CD4-positive, alpha-beta memory T cell (primary cell): ENCODE data around the gene ST6GALNAC6. TPM values are rescaled to one million over a fixed set of nuclear protein-coding genes. Genes with fewer than 3 reads are reported as not detected.

Experiments used
- CTCF ChIA-PET: fragments of 350-600 bp; sonication (Branson Sonifier 250); formaldehyde crosslinking; loops from one replicate; lab custom pipeline; 2021; ENCODE audit warnings: inconsistent platforms; ENCODE audit not compliant: partially characterized antibody; lab: Charles Lee
- POLR2A ChIA-PET: fragments of 350-600 bp; sonication (Branson Sonifier 250); formaldehyde crosslinking; loops from one replicate; lab custom pipeline; 2021; ENCODE audit not compliant: partially characterized antibody; lab: Charles Lee
- DNase-seq, 5 donors: peaks; one replicate each; pipeline versions ENCODE4 v3.0.0 to v3.0.0-alpha.2; 2020 to 2022; ENCODE audit warnings: mixed read lengths in 1 of 5
- H3K27ac ChIP-seq: one replicate; pipeline ENCODE4 v1.7.0; 2013; ENCODE audit warnings: low read depth, low read length
- H3K27me3 ChIP-seq: 2 replicates; pipeline ENCODE4 v1.7.0; 2013; ENCODE audit warnings: mild to moderate bottlenecking, low read length, moderate library complexity; ENCODE audit not compliant: insufficient read depth
- H3K36me3 ChIP-seq: 2 replicates; pipeline ENCODE4 v1.7.0; 2013; ENCODE audit warnings: mild to moderate bottlenecking, low read length, moderate library complexity; ENCODE audit not compliant: insufficient read depth
- H3K4me1 ChIP-seq: 2 replicates; pipeline ENCODE4 v1.7.0; 2013; ENCODE audit warnings: mild to moderate bottlenecking, low read length, moderate library complexity; ENCODE audit not compliant: insufficient read depth
- H3K4me3 ChIP-seq, 2 donors: one replicate each; pipeline ENCODE4 v1.7.0; 2013; ENCODE audit warnings: low read length in 2 of 2, mild to moderate bottlenecking in 1 of 2
- H3K9me3 ChIP-seq, 2 donors: one replicate each; pipeline ENCODE4 v1.7.0; 2013; ENCODE audit warnings: low read length in 2 of 2, control low read depth in 1 of 2; ENCODE audit not compliant: control insufficient read depth in 1 of 2
- H3K27ac Mint-ChIP-seq, 7 donors: one replicate each; pipeline ENCODE4 v1.8.0; 2020 to 2021; ENCODE audit warnings: mixed read lengths in 7 of 7, mild to moderate bottlenecking in 6 of 7, inconsistent platforms in 3 of 7, moderate library complexity in 3 of 7
- H3K27me3 Mint-ChIP-seq, 2 donors: one replicate each; pipeline ENCODE4 v1.8.0; 2020 to 2021; ENCODE audit warnings: mixed read lengths in 2 of 2
- H3K36me3 Mint-ChIP-seq, 2 donors: one replicate each; pipeline ENCODE4 v1.8.0; 2020 to 2021; ENCODE audit warnings: mixed read lengths in 2 of 2, inconsistent platforms in 1 of 2, mild to moderate bottlenecking in 1 of 2
- H3K4me1 Mint-ChIP-seq, 4 donors: one replicate each; pipeline ENCODE4 v1.8.0; 2020 to 2021; ENCODE audit warnings: mixed read lengths in 4 of 4, mild to moderate bottlenecking in 1 of 4
- H3K4me3 Mint-ChIP-seq, 8 donors: one replicate each; pipeline ENCODE4 v1.8.0; 2020 to 2021; ENCODE audit warnings: mixed read lengths in 8 of 8, mild to moderate bottlenecking in 7 of 8, moderate library complexity in 6 of 8, inconsistent platforms in 3 of 8
- H3K9me3 Mint-ChIP-seq, 8 donors: one replicate each; pipeline ENCODE4 v1.8.0; 2020 to 2021; ENCODE audit warnings: mixed read lengths in 8 of 8, mild to moderate bottlenecking in 5 of 8, inconsistent platforms in 3 of 8, moderate library complexity in 1 of 8
- intact Hi-C: fragments of 100-400 bp; cut with micrococcal nuclease; formaldehyde crosslinking; loops from one replicate; pipeline ENCODE4 v1.15.1; 2023
- polyA plus RNA-seq, 2 donors: library from polyadenylated mRNA; unstranded; fragments of 300-500 nt; fragmentation: Illumina TruSeq; gene quantifications; one replicate each; pipeline ENCODE4 v1.2.3, GENCODE V29; 2021
- total RNA-seq, 2 experiments: library from RNA; stranded (reverse); gene quantifications; one replicate each; pipeline ENCODE4 v1.2.3, GENCODE V29; 2021

The ST6GALNAC6 gene
- total and polyA plus RNA-seq, 4 experiments from 2014 or later, result 45.2 to 127 (median 85.5) TPM

GRCh38 chr9:127909839-127910273, 10.5 kb upstream of the ST6GALNAC6 start:
- intact Hi-C loops, result loop anchor here (1.0 kb wide), 1 partner anchor 175 kb away; the partner anchor contains the start of gene TOR2A
- no peak for DNase-seq
- Mint-ChIP-seq H3K9me3 (no peaks in the 10 kb centered on the region), H3K4me3 (no peak overlapping the region), H3K36me3 (peaks cover 17 to 38% of the 10 kb centered on the region in 2 donors), H3K27ac (peak overlapping the region in 6 of 7 donors; percentile 42 to 78 (median 62)), H3K4me1 (peaks cover 15 to 50% (median 29%) of the 10 kb centered on the region in 4 donors), H3K27me3 (no peaks in the 10 kb centered on the region)
- no peaks in the 10 kb centered on the region for H3K36me3 ChIP-seq
- peak overlapping the region; percentile 25 for H3K27ac ChIP-seq
- peaks cover 38% of the 10 kb centered on the region for H3K4me1 ChIP-seq
- no peaks in the 10 kb centered on the region for H3K27me3 ChIP-seq
- ChIA-PET POLR2A (interaction anchor here (0.6 to 2.1 kb wide), 5 partner anchors 11 to 175 kb away, joined by 3 to 7 read pairs (median 4); partner anchors contain the start of genes CDK9 and TOR2A), CTCF (interaction anchor here (0.8 to 2.5 kb wide), 12 partner anchors 15 to 175 kb away, joined by 3 to 11 read pairs (median 4); partner anchors contain the start of genes CDK9 and TOR2A)
- no peak overlapping the region for H3K4me3 ChIP-seq
- H3K9me3 ChIP-seq, result no peaks in the 10 kb centered on the region

- H3K27ac Mint-ChIP-seq, result peak overlapping the region in 2 of 7 donors; percentile 15 to 42
- H3K36me3 ChIP-seq, result no peaks in the 10 kb centered on the region
- peak overlapping the region; percentile 15 for H3K27ac ChIP-seq
- no peaks in the 10 kb centered on the region for H3K9me3 Mint-ChIP-seq
- no peaks in the 10 kb centered on the region for H3K27me3 Mint-ChIP-seq
- ChIA-PET CTCF (interaction anchor here (1.8 kb wide), 1 partner anchor 13 kb away, joined by 5 read pairs; no protein-coding TSS in a partner anchor), POLR2A (no interaction called here)
- peaks cover 51% of the 10 kb centered on the region for H3K4me1 ChIP-seq
- H3K36me3 Mint-ChIP-seq, result peaks cover 17 to 44% of the 10 kb centered on the region in 2 donors
- no peaks in the 10 kb centered on the region for H3K27me3 ChIP-seq
- no peak overlapping the region for H3K4me3 ChIP-seq
- no peak for DNase-seq
- intact Hi-C loops, result no loop called here
- H3K9me3 ChIP-seq, result no peaks in the 10 kb centered on the region
- H3K4me3 Mint-ChIP-seq, result no peak overlapping the region
- H3K4me1 Mint-ChIP-seq, result peaks cover 17 to 51% (median 33%) of the 10 kb centered on the region in 4 donors
Measured at GRCh38 chr9:127908660-127908926, 9.2 kb upstream of the ST6GALNAC6 start.

- Mint-ChIP-seq H3K27ac (peak overlapping the region; percentile 91 to 100 (median 100)), H3K36me3 (peaks cover 17 to 44% of the 10 kb centered on the region in 2 donors), H3K27me3 (no peaks in the 10 kb centered on the region), H3K9me3 (no peaks in the 10 kb centered on the region), H3K4me1 (peaks cover 20 to 56% (median 36%) of the 10 kb centered on the region in 4 donors), H3K4me3 (peak overlapping the region in 1 of 8 donors; percentile 20)
- POLR2A ChIA-PET, result interaction anchor here (4.5 to 7.1 kb wide), 2 partner anchors 7 to 124 kb away, joined by 34 to 87 read pairs; partner anchors contain the start of genes CDK9 and ST6GALNAC4
- no peak overlapping the region for H3K4me3 ChIP-seq
- DNase-seq, result no peak
- H3K36me3 ChIP-seq, result no peaks in the 10 kb centered on the region
- peaks cover 56% of the 10 kb centered on the region for H3K4me1 ChIP-seq
- intact Hi-C loops, result loop anchor here (2.0 kb wide), 1 partner anchor 105 kb away; the partner anchor contains the start of gene FPGS
- H3K9me3 ChIP-seq, result no peaks in the 10 kb centered on the region
- peak overlapping the region; percentile 15 for H3K27ac ChIP-seq
- no peaks in the 10 kb centered on the region for H3K27me3 ChIP-seq
- CTCF ChIA-PET, result interaction anchor here (1.8 kb wide), 1 partner anchor 13 kb away, joined by 5 read pairs; no protein-coding TSS in a partner anchor
Measured at GRCh38 chr9:127907867-127908659, 8.7 kb upstream of the ST6GALNAC6 start.

GRCh38 chr9:127905788-127906191, 6.4 kb upstream of the ST6GALNAC6 start:
- no peaks in the 10 kb centered on the region for H3K27me3 ChIP-seq
- H3K4me1 ChIP-seq, result peaks cover 65% of the 10 kb centered on the region
- Mint-ChIP-seq H3K9me3 (no peaks in the 10 kb centered on the region), H3K36me3 (peaks cover 3 to 28% of the 10 kb centered on the region in 2 donors), H3K27me3 (no peaks in the 10 kb centered on the region), H3K27ac (peak overlapping the region; percentile 98 to 100 (median 100)), H3K4me3 (peak overlapping the region; percentile 86 to 99 (median 95)), H3K4me1 (peaks cover 19 to 63% (median 34%) of the 10 kb centered on the region in 4 donors)
- CTCF ChIA-PET, result interaction anchor here (0.7 to 2.6 kb wide), 9 partner anchors 11 to 171 kb away, joined by 3 to 11 read pairs (median 4); partner anchors contain the start of genes PIP5KL1, ST6GALNAC4 and TOR2A
- DNase-seq, result peak; percentile 69 to 92 (median 78)
- no peaks in the 10 kb centered on the region for H3K36me3 ChIP-seq
- peak overlapping the region; percentile 82 to 85 for H3K4me3 ChIP-seq
- peak overlapping the region; percentile 100 for H3K27ac ChIP-seq
- POLR2A ChIA-PET, result interaction anchor here (0.7 to 7.1 kb wide), 22 partner anchors 9 to 455 kb away, joined by 3 to 87 read pairs (median 5); partner anchors contain the start of genes AK1, CDK9, FPGS and LRSAM1
- H3K9me3 ChIP-seq, result no peaks in the 10 kb centered on the region
- intact Hi-C loops, result loop anchor here (1.0 to 2.0 kb wide), 5 partner anchors 12 to 170 kb away; partner anchors contain the start of genes CDK9, FPGS, ST6GALNAC4 and TOR2A

GRCh38 chr9:127905004-127905728, 5.8 kb upstream of the ST6GALNAC6 start:
- H3K9me3 Mint-ChIP-seq, result no peaks in the 10 kb centered on the region
- no peaks in the 10 kb centered on the region for H3K27me3 Mint-ChIP-seq
- intact Hi-C loops, result loop anchor here (2.0 kb wide), 2 partner anchors 22 to 118 kb away; partner anchors contain the start of gene CDK9
- Histone ChIP-seq H3K4me3 (peak overlapping the region; percentile 82 to 85), H3K4me1 (peaks cover 67% of the 10 kb centered on the region), H3K36me3 (no peaks in the 10 kb centered on the region), H3K27me3 (no peaks in the 10 kb centered on the region), H3K27ac (peak overlapping the region; percentile 100), H3K9me3 (no peaks in the 10 kb centered on the region)
- peaks cover 0 to 25% of the 10 kb centered on the region in 2 donors for H3K36me3 Mint-ChIP-seq
- POLR2A ChIA-PET, result interaction anchor here (1.0 to 7.1 kb wide), 21 partner anchors 8 to 454 kb away, joined by 3 to 87 read pairs (median 5); partner anchors contain the start of genes CDK9, DPM2, FPGS and LRSAM1
- H3K4me1 Mint-ChIP-seq, result peaks cover 16 to 60% (median 31%) of the 10 kb centered on the region in 4 donors
- peak; percentile 59 to 89 (median 61) for DNase-seq
- H3K4me3 Mint-ChIP-seq, result peak overlapping the region; percentile 86 to 99 (median 95)
- peak overlapping the region; percentile 98 to 100 (median 100) for H3K27ac Mint-ChIP-seq
- CTCF ChIA-PET, result interaction anchor here (1.0 to 2.6 kb wide), 7 partner anchors 11 to 170 kb away, joined by 3 to 11 read pairs (median 6); partner anchors contain the start of gene TOR2A

GRCh38 chr9:127904561-127905003, 5.2 kb upstream of the ST6GALNAC6 start:
- no peak for DNase-seq
- Mint-ChIP-seq H3K36me3 (peaks cover 0 to 30% of the 10 kb centered on the region in 2 donors), H3K27ac (peak overlapping the region; percentile 98 to 100 (median 100)), H3K4me1 (peaks cover 16 to 66% (median 34%) of the 10 kb centered on the region in 4 donors), H3K27me3 (no peaks in the 10 kb centered on the region), H3K4me3 (peak overlapping the region; percentile 86 to 99 (median 95)), H3K9me3 (no peaks in the 10 kb centered on the region)
- POLR2A ChIA-PET, result interaction anchor here (1.0 to 7.1 kb wide), 14 partner anchors 9 to 453 kb away, joined by 3 to 87 read pairs (median 5); partner anchors contain the start of genes CDK9, DPM2, FPGS and LRSAM1
- H3K27me3 ChIP-seq, result no peaks in the 10 kb centered on the region
- H3K9me3 ChIP-seq, result no peaks in the 10 kb centered on the region
- H3K36me3 ChIP-seq, result no peaks in the 10 kb centered on the region
- peaks cover 73% of the 10 kb centered on the region for H3K4me1 ChIP-seq
- H3K27ac ChIP-seq, result peak overlapping the region; percentile 100
- CTCF ChIA-PET, result interaction anchor here (1.6 to 2.6 kb wide), 3 partner anchors 17 to 169 kb away, joined by 6 to 10 read pairs (median 6); partner anchors contain the start of gene TOR2A
- intact Hi-C loops, result loop anchor here (2.0 kb wide), 2 partner anchors 22 to 118 kb away; partner anchors contain the start of gene CDK9
- H3K4me3 ChIP-seq, result peak overlapping the region; percentile 82 to 85
